HCT116 (cell line): ENCODE data around the gene ZNF580.

ENCODE experiments used
- CEBPB ChIP-seq: IDR thresholded peaks from 2 replicates; pipeline ENCODE4 v1.6.1; 2012; ENCODE audit warnings: low read depth
- CTCF ChIP-seq, 3 experiments: fragments of 200-600 bp in 1 of 3; sonication (generic) in 1 of 3; IDR thresholded peaks in 2 of 3; conservative IDR thresholded peaks in 1 of 3; 2 replicates each; pipeline ENCODE4 v1.5.1; 2012 to 2017; ENCODE audit warnings: low read depth in 2 of 3, low read length in 2 of 3, antibody characterized with exemption in 1 of 3, borderline replicate concordance in 1 of 3, control low read depth in 1 of 3, mild to moderate bottlenecking in 1 of 3, mixed read lengths in 1 of 3, mixed run types in 1 of 3, moderate library complexity in 1 of 3; ENCODE audit not compliant: insufficient read depth in 1 of 3
- POLR2A ChIP-seq: IDR thresholded peaks from 2 replicates; pipeline ENCODE4 v1.7.0; 2011; ENCODE audit warnings: borderline replicate concordance; ENCODE audit not compliant: insufficient read depth, insufficient read length; ENCODE audit errors: extremely low read depth
- SIN3A ChIP-seq: IDR thresholded peaks from 2 replicates; pipeline ENCODE4 v1.6.1; 2012; ENCODE audit warnings: low read depth

DNA sequence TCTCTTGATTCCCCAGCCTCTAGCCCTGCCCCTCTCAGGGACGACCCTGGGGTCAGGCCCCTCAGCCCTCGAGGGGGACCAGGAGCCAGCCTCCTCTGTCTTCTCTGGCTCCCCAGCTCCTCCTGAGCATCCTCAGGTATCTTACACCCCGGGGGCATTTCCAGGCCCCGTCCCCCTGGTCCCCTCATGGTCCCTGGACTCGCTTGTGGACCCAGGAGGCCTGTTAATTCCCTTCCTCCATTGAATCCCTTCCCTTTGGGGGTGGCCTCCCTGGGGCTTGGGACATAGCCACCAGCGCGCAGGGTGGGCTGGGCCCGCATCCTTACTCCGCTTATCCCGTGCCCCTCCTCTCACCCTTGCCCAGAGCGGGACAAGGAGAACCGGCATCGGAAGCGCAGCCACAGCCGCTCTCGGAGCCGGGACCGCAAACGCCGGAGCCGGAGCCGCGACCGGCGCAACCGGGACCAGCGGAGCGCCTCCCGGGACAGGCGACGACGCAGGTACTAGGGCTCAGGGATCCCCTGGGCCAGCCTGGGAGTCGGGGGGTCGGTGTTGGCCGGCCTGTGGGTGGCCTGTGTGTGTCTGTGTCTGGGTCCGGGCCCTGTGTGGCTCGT lies 18.2 kb downstream of the ZNF580 start:
- TF ChIP-seq POLR2A (no peak), CEBPB (no peak), CTCF (IDR thresholded peaks at IDR 0.05 in 2 of 3, conservative IDR thresholded peaks at IDR 0.05 in 1 of 3; ENCODE audit: borderline replicate concordance in 1 of 3, insufficient read depth in 1 of 3, low read depth in 2 of 3, low read length in 2 of 3) (no peak), SIN3A (no peak)
